ENCODE data around the gene MT1B.
A peak's percentile ranks its signal among the peaks of the same experiment; 100 is the strongest.

MT1B gene

GRCh38 chr16:56651586-56651985, at the start of gene MT1B:
TSS of gene MT1B (plus strand) at chr16:56651886. CDS start at chr16:56651954, 68 bp downstream.
- DNase-seq, result no peak

- DNase-seq, result no peak
These were observed 48.1 kb upstream of the MT1B start for GRCh38 chr16:56603589-56603988.

- DNase-seq, result no peak
These were observed 46.7 kb upstream of the MT1B start for GRCh38 chr16:56604966-56605365.

- no peak for DNase-seq
These were observed 46.2 kb upstream of the MT1B start for GRCh38 chr16:56605475-56605874.

- no peak for DNase-seq
These were observed 45.6 kb upstream of the MT1B start for GRCh38 chr16:56606071-56606475.

GRCh38 chr16:56606476-56607108, 45.1 kb upstream of the MT1B start:
- DNase-seq, result no peak

GRCh38 chr16:56607109-56607618, 44.5 kb upstream of the MT1B start:
- peak; percentile 79 for DNase-seq

- DNase-seq, result no peak
These were observed 44.0 kb upstream of the MT1B start for GRCh38 chr16:56607675-56608042.

GRCh38 chr16:56608043-56608875, 43.4 kb upstream of the MT1B start, which contains the start of gene MT2A:
TSS of gene MT2A (plus strand) at chr16:56608584. CDS start at chr16:56608656, 72 bp downstream.
- peak; percentile 93 for DNase-seq

GRCh38 chr16:56608876-56609462, 42.7 kb upstream of the MT1B start:
- no peak for DNase-seq

GRCh38 chr16:56609463-56609921, 42.2 kb upstream of the MT1B start:
- DNase-seq, result peak; percentile 58

- peak; percentile 51 for DNase-seq
These were observed 41.6 kb upstream of the MT1B start for GRCh38 chr16:56610017-56610608.

- no peak for DNase-seq
These were observed 41.0 kb upstream of the MT1B start for GRCh38 chr16:56610609-56611111.

GRCh38 chr16:56611281-56611833, 40.3 kb upstream of the MT1B start:
- no peak for DNase-seq

GRCh38 chr16:56613706-56614105, 38.0 kb upstream of the MT1B start:
- no peak for DNase-seq

GRCh38 chr16:56614549-56614991, 37.1 kb upstream of the MT1B start:
- no peak for DNase-seq

GRCh38 chr16:56615353-56615752, 36.3 kb upstream of the MT1B start:
- no peak for DNase-seq

- no peak for DNase-seq
These were observed 35.0 kb upstream of the MT1B start for GRCh38 chr16:56616608-56617211.

GRCh38 chr16:56617212-56618085, 34.2 kb upstream of the MT1B start:
- DNase-seq, result peak; percentile 81

GRCh38 chr16:56618138-56618537, 33.5 kb upstream of the MT1B start:
- DNase-seq, result no peak

- DNase-seq, result no peak
These were observed 31.3 kb upstream of the MT1B start for GRCh38 chr16:56620339-56620897.

Data from left hindlimb (tissue), 1 donor.